ENCODE results near the gene CAB39L.

CAB39L gene

GRCh38 chr13:49410006-49410405 lies 33.9 kb downstream of the CAB39L start:
- TF ChIP-seq FOXM1 (IDR thresholded peaks at IDR 0.05; ENCODE audit: borderline replicate concordance, low read depth) (no peak), CEBPB (IDR thresholded peaks at IDR 0.05) (no peak), EGR1 (IDR thresholded peaks at IDR 0.05) (no peak), REST (IDR thresholded peaks at IDR 0.05; ENCODE audit: low read depth) (no peak), CREB1 (IDR thresholded peaks at IDR 0.05; ENCODE audit: low read depth) (no peak), NFIC (IDR thresholded peaks at IDR 0.05) (no peak), YY1 (IDR thresholded peaks at IDR 0.05; ENCODE audit: low read depth) (no peak), EP300 (IDR thresholded peaks at IDR 0.05; ENCODE audit: borderline replicate concordance) (no peak), TCF12 (IDR thresholded peaks at IDR 0.05; ENCODE audit: low read depth) (no peak), ZBTB7A (IDR thresholded peaks at IDR 0.05; ENCODE audit: low read depth) (no peak), TEAD4 (IDR thresholded peaks at IDR 0.05) (no peak), RAD21 (IDR thresholded peaks at IDR 0.05; ENCODE audit: low read depth) (no peak), TAF1 (IDR thresholded peaks at IDR 0.05; ENCODE audit: low read depth) (no peak)
- TF ChIP-seq, protein P1, sequence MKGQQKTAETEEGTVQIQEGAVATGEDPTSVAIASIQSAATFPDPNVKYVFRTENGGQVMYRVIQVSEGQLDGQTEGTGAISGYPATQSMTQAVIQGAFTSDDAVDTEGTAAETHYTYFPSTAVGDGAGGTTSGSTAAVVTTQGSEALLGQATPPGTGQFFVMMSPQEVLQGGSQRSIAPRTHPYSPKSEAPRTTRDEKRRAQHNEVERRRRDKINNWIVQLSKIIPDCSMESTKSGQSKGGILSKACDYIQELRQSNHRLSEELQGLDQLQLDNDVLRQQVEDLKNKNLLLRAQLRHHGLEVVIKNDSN (IDR thresholded peaks at IDR 0.05): no peak
- TF ChIP-seq, protein P2, sequence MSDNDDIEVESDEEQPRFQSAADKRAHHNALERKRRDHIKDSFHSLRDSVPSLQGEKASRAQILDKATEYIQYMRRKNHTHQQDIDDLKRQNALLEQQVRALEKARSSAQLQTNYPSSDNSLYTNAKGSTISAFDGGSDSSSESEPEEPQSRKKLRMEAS (IDR thresholded peaks at IDR 0.05): no peak

DNA sequence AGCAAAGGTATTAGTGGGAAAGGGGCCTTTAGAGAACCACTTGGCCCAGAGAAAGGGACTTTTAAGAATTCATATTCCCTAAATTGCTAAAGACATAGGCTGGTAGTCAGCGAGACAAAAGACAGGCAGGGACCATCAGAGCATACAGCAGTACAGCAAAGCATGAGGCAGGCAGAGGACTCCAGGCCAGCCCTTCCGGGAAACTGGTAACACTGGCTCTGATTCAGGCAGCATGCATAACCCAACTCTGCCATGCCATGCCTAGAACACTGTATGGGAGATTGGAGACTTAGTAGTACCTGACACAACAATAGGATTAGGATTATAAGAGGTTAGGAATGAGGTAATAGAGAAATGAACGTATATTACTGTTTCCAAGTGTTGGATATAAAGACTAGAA lies 34.9 kb downstream of the CAB39L start:
- TF ChIP-seq EP300 (IDR thresholded peaks at IDR 0.05; ENCODE audit: borderline replicate concordance) (no peak), REST (IDR thresholded peaks at IDR 0.05; ENCODE audit: low read depth) (no peak), CREB1 (IDR thresholded peaks at IDR 0.05; ENCODE audit: low read depth) (no peak), TEAD4 (IDR thresholded peaks at IDR 0.05) (no peak), EGR1 (IDR thresholded peaks at IDR 0.05) (no peak), FOXM1 (IDR thresholded peaks at IDR 0.05; ENCODE audit: borderline replicate concordance, low read depth) (no peak), YY1 (IDR thresholded peaks at IDR 0.05; ENCODE audit: low read depth) (no peak), TCF12 (IDR thresholded peaks at IDR 0.05; ENCODE audit: low read depth) (no peak)
- TF ChIP-seq, protein P1 (IDR thresholded peaks at IDR 0.05): no peak
- TF ChIP-seq, protein P2 (IDR thresholded peaks at IDR 0.05): no peak

- TF ChIP-seq TCF12 (IDR thresholded peaks at IDR 0.05; ENCODE audit: low read depth) (no peak), REST (IDR thresholded peaks at IDR 0.05; ENCODE audit: low read depth) (no peak), TEAD4 (IDR thresholded peaks at IDR 0.05) (no peak), TAF1 (IDR thresholded peaks at IDR 0.05; ENCODE audit: low read depth) (no peak), NFIC (IDR thresholded peaks at IDR 0.05) (no peak), EGR1 (IDR thresholded peaks at IDR 0.05) (no peak), RAD21 (IDR thresholded peaks at IDR 0.05; ENCODE audit: low read depth) (no peak), EP300 (IDR thresholded peaks at IDR 0.05; ENCODE audit: borderline replicate concordance) (no peak), YY1 (IDR thresholded peaks at IDR 0.05; ENCODE audit: low read depth) (no peak), CEBPB (IDR thresholded peaks at IDR 0.05) (no peak), FOXM1 (IDR thresholded peaks at IDR 0.05; ENCODE audit: borderline replicate concordance, low read depth) (no peak), CREB1 (IDR thresholded peaks at IDR 0.05; ENCODE audit: low read depth) (no peak), ZBTB7A (IDR thresholded peaks at IDR 0.05; ENCODE audit: low read depth) (no peak)
- TF ChIP-seq, protein P2 (IDR thresholded peaks at IDR 0.05): no peak
- TF ChIP-seq, protein P1 (IDR thresholded peaks at IDR 0.05): no peak
Measured at GRCh38 chr13:49407936-49408335, 35.9 kb downstream of the CAB39L start.

DNA sequence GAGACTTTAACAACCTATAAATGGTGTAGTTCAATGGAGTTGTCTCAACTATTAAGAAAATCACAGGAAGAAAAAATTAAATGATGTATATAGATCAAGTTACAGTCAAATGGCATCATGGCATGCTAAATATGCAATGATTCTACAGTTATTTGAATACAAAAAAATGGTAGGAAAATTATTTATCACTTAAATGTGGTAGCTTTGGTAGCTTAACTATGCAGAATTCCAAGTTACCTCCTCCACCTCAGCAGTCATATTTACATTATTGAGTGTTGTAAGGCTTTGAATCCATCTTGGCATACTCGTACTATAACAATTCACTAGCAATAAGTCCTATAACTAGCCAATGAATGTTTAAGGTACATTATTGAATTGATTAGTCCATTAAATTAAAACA lies 36.8 kb downstream of the CAB39L start:
- TF ChIP-seq EGR1 (IDR thresholded peaks at IDR 0.05) (no peak), TAF1 (IDR thresholded peaks at IDR 0.05; ENCODE audit: low read depth) (no peak), REST (IDR thresholded peaks at IDR 0.05; ENCODE audit: low read depth) (no peak), TCF12 (IDR thresholded peaks at IDR 0.05; ENCODE audit: low read depth) (no peak)

All from Ishikawa (cell line).